ENCODE measurements around the gene IAH1.

The IAH1 gene

DNA sequence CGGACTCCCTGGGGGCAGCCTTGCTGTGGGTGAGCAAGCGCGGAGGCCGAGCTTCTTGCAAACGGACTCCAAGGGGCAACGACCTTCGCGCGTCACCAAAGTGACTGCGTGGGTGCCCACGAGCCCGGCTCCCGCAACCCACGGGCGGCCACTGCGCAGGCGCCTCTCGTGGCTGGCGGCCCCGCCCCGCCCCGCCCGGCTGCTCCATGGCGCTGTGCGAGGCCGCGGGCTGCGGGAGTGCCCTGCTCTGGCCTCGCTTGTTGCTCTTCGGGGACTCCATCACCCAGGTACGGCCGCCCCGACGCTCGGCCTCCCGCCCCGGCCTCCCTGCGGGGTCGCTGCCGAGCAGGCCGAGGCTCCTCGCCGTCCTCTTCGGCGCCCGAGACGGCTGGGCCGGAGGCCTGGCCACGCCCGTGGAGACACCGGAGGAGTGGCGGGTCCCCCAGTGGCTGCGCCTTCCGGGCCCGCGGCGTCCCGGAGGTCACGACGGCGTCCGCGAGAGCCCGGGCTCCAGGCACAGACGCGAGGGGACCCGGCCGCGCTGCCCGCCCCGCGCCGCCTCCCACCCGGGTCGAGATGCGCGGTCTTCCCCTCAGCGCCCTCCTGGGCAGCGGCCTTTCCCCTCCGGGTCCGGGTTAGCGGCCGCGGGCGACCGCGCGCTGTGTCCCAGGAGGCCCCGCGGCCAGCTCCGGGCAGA is at the start of gene IAH1:
TSS of gene IAH1 (plus strand) at position 191 of the 697 bp plus-strand sequence. CDS start at position 207, 16 bp downstream.
- peak; percentile 83 for DNase-seq

- DNase-seq: no peak
Observed at GRCh38 chr2:9428965-9429577, 45.3 kb upstream of the IAH1 start.

GRCh38 chr2:9430316-9431293 is 43.7 kb upstream of the IAH1 start:
- no peak for DNase-seq

DNA sequence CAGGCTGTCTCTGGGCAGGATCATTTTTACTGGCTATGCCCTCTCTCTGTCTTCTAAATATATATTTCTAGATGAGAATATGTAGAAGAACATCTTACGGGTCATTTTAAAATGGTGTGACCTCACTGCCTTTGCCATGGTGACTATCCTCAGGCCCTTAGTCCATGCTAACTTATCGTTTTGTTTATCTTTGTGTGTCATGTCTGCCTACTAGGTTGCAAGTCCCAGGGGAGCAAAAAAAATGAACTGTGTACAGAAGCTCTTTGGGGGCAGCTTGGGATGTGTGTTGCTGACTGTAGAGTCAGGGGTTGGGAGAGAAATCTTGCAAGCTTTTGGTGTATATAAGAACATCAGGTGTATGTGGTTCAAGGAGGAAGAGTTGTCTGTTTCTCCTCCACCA is 39.9 kb upstream of the IAH1 start:
- DNase-seq: no peak

DNA sequence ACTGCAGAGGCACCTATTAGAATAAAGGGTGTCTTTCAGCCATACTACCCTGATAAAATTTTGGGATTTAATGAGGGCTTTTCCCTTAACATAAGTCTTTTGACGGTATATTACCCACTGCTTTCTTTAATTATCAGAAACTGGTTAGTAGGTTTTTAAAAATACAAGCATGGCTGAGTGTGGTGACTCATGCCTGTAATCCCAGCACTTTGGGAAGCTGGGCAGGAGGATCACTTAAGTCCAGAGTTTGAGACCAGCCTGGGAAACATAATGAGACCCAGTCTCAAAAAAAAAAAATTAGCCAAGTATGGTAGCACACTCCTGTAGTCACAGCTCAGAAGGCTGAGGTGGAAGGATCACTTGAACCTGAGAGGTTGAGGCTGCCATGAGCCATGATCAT is 34.8 kb upstream of the IAH1 start:
- no peak for DNase-seq

GRCh38 chr2:9440058-9440727 is 34.2 kb upstream of the IAH1 start:
- DNase-seq: no peak

GRCh38 chr2:9441556-9441955 is 32.8 kb upstream of the IAH1 start:
- DNase-seq: no peak

DNA sequence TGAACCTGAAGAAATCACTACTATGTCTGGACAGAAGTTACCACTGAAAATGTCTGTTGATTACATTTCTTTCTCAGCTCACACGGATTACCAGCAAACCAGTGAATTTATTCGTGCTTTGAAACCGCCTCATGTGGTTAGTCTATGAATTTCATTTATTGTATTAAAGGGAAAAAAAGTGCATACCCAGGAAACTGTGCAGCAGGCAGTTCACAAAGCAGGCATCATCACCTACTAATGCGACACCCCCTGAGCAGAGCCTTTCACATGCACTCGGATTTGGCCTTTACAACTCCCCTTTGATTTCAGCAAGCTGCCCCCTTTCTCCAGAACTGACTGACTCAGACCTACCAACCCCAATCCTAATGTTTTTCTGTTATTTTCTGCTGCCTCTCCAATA is 30.8 kb upstream of the IAH1 start:
- DNase-seq: no peak

GRCh38 chr2:9445089-9445488 is 29.3 kb upstream of the IAH1 start:
- DNase-seq: no peak

GRCh38 chr2:9451231-9451630 is 23.1 kb upstream of the IAH1 start:
- no peak for DNase-seq

- no peak for DNase-seq
Observed at GRCh38 chr2:9460441-9461017, 13.8 kb upstream of the IAH1 start.

DNA sequence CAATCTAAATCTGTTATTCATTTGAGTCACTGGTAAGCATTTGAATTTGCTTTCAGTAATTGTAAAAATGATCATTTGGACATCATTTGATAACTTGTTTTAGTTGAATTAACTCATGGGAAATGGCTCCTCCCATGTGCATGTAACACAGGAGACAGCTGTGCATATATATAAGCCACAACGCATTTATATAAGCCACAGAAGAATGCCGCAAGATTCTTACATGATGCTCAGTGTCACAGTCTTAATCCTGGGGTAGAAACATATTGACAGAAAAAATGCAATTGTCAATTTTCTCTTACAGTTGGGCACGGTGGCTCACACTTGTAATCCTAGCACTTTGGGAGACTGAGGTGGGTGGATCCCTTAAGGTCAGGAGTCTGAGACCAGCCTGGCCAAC is 13.3 kb upstream of the IAH1 start:
- DNase-seq: no peak

- no peak for DNase-seq
Observed at GRCh38 chr2:9462313-9462712, 12.0 kb upstream of the IAH1 start.

DNA sequence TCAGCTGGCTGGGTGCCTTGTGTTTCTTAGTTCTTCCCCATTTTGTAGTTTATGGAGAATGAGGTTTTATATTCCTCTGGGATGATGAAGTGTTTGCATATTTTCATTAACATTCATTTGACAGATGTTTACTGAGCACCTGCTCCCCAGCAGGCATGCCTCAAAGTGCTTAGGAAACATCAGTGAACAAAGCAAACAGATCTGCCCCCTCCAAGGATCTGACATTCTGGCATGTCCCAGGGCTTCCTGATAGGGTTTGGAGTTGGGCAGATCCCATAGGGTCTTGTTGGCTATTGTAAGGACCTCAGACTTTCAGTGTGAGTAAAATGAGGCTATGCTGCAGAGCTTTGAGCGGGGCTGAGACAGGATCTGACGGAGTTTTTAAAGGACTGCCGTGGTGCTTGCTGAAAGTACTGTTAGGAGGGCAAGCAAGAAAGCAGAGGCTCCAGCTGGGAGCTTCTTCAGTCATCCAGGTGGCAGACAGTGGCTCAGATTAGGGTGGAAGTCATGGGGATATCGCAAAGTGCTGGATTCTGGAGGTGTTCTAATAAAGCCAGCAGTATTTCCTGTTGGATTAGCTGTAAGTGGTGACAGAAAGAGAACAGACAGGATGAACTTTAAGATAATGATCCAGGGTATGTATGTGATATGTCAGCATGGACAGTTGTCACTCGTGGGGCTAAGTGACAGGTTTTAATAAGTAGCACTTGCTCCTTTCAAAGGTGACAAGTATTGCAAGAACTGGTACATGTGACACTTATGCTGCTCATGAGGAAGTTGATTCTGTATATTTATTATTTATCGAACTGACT is 11.3 kb upstream of the IAH1 start:
- no peak for DNase-seq

GRCh38 chr2:9463698-9464034 is 10.7 kb upstream of the IAH1 start:
- DNase-seq: peak; percentile 23

- no peak for DNase-seq
Observed at GRCh38 chr2:9465170-9465569, 9.2 kb upstream of the IAH1 start.

- DNase-seq: no peak
Observed at GRCh38 chr2:9466147-9466683, 8.1 kb upstream of the IAH1 start.

DNA sequence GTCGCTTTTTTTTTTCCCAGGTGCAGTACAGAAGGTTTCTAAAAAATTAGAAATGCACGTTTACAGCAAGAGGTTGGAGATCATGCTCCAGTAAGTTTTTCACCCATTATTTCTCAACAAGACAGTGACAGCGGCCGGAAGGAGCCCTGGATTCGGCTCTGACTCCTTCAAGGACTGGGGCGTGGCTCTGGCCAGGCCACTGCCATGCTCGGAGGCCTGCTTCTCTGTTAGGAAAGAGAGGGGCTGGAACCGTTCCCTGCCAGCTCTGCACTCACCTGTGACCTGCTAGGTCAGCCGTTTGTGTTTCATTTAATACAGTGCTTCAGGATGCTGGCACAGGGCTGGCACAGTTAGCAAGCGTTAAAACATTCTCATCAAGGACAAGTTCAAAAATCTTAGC is 6.7 kb upstream of the IAH1 start:
- DNase-seq: no peak

- no peak for DNase-seq
Observed at GRCh38 chr2:9471206-9471605, 3.1 kb upstream of the IAH1 start.

GRCh38 chr2:9472511-9472910 is 1.8 kb upstream of the IAH1 start:
- no peak for DNase-seq

DNA sequence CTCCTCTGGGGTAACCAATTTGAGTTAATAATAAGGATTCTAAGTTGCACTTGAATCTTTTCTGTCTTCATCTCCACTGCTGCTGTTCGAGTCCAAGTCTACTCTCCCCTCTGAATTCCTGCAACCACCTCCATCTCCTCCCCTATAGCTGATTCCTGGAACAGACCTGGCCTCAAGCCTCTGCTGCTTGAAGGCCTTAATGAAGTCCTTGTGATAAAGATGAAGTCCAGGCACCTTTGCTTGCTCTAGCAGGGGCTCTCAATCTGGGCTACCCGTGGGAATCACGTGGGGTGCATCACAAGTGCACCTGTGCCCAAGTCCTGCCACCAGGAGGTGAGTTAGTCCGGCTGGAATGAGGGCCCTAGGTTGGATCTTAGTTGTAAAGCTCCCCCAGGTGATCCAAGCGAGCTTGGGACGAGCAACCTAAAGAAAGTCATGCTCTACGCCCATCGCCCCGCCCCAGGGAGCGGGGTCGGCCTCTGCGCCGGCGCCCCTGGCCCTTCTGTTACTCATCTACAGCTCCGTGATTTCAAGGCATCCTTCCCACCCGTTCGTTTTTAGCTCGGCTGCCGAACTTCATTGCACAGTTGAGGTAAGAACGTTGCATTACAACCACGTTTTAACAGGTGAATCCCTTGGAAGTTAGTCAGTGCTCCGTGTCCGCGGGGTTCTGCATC is 905 bp upstream of the IAH1 start:
- DNase-seq: no peak
